GM12873 (cell line): ENCODE measurements around the gene COMMD4.

Experiments
- TF ChIP-seq, protein P1 (sequence below): IDR thresholded peaks from 2 replicates; pipeline ENCODE4 v1.5.1; 2012; ENCODE audit warnings: low read depth, mild to moderate bottlenecking, moderate library complexity, low read length, control low read depth; ENCODE audit not compliant: insufficient read depth; ENCODE audit errors: missing control alignments

Gene COMMD4

DNA sequence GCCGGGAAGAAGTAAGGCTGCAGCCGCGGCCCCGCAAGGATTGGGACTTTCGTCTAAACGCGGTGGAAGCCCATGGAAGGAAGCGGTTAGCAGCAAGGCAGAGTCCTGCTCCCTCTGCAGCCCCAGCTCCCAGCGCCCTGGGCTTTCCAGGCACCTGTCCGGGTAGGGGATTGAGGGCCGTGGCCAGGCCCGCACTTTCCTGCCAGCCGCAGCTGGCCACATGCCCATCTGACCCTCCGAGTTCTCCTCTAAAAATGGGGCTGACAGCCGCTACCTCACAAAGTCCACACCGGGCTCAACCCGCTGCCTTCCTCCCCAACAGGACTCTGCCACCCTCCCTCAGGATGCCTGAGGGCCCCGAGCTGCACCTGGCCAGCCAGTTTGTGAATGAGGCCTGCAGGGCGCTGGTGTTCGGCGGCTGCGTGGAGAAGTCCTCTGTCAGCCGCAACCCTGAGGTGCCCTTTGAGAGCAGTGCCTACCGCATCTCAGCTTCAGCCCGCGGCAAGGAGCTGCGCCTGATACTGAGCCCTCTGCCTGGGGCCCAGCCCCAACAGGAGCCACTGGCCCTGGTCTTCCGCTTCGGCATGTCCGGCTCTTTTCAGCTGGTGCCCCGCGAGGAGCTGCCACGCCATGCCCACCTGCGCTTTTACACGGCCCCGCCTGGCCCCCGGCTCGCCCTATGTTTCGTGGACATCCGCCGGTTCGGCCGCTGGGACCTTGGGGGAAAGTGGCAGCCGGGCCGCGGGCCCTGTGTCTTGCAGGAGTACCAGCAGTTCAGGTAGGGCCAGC, 12.9 kb downstream of the COMMD4 start:
- TF ChIP-seq, protein P1, sequence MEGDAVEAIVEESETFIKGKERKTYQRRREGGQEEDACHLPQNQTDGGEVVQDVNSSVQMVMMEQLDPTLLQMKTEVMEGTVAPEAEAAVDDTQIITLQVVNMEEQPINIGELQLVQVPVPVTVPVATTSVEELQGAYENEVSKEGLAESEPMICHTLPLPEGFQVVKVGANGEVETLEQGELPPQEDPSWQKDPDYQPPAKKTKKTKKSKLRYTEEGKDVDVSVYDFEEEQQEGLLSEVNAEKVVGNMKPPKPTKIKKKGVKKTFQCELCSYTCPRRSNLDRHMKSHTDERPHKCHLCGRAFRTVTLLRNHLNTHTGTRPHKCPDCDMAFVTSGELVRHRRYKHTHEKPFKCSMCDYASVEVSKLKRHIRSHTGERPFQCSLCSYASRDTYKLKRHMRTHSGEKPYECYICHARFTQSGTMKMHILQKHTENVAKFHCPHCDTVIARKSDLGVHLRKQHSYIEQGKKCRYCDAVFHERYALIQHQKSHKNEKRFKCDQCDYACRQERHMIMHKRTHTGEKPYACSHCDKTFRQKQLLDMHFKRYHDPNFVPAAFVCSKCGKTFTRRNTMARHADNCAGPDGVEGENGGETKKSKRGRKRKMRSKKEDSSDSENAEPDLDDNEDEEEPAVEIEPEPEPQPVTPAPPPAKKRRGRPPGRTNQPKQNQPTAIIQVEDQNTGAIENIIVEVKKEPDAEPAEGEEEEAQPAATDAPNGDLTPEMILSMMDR = no peak

DNA sequence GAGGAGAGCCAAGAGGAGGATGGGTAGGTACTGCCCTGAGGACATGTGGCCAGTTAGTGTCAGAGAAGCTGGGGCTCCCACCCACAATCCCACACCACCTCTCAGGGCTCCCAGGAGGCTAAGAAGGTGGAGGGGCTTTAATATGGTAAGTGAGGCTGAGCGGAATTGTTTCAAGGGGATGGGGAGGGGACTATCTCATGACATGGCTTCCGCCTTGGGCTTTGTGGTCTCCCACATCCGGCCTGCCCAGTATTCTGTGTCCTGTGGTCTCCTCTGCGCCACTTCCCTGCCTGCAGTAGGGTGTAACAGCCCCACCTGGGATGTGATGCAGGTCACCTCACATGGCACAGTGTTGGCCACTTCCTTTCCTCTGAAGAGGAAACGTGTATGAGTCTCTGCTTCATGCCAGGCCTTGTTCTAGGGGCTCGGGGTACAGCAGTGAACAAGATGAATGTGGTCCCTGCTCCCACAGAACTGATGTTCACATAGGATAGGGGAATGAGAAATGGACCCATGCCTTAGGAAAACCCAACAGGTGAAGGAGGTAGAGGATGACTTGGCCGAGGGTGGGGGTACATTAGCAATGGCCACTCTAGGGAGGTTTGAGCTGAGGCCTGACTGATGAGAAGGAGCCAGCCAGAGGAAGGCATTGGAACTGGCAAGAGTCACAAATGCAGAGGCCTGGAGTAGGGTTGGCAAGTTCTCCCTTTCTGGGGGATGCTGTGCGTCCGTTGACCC, 14.2 kb downstream of the COMMD4 start:
- TF ChIP-seq, protein P1 = no peak

DNA sequence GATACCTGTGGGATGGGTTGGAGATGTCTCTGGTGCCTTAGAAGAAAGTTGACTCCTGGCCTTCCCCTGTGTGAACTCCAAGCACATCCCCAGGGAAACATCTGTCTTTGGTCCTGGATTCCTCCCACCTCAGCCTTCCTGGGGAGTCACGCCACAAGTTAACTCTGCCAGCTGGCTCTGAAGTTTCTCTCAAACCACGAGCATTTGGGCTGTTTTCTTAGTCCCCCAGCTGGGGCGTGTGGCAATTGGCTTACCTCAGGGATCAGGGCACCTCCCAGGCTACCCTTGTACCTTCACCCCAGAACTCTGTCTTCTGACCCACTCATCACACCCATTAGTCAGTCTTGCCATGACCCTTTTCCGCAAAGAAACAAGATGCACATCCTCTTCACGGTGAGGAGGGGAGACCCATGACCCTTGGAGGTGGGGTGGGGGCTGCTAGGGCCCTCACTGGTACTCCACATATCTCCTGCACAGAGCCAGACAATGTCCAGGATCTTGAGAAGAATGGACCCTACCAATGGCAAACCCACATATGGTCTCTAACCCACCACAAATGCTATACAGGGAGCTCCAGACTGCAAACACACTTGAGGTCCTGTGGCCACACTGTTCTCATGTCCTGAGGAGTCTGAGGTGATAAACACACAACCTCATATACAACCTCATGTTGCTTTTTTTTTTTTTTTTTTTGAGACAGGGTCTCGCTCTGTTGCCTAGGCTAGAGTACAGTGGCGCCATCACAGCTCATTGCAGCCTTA, 14.9 kb downstream of the COMMD4 start:
- TF ChIP-seq, protein P1 = no peak

DNA sequence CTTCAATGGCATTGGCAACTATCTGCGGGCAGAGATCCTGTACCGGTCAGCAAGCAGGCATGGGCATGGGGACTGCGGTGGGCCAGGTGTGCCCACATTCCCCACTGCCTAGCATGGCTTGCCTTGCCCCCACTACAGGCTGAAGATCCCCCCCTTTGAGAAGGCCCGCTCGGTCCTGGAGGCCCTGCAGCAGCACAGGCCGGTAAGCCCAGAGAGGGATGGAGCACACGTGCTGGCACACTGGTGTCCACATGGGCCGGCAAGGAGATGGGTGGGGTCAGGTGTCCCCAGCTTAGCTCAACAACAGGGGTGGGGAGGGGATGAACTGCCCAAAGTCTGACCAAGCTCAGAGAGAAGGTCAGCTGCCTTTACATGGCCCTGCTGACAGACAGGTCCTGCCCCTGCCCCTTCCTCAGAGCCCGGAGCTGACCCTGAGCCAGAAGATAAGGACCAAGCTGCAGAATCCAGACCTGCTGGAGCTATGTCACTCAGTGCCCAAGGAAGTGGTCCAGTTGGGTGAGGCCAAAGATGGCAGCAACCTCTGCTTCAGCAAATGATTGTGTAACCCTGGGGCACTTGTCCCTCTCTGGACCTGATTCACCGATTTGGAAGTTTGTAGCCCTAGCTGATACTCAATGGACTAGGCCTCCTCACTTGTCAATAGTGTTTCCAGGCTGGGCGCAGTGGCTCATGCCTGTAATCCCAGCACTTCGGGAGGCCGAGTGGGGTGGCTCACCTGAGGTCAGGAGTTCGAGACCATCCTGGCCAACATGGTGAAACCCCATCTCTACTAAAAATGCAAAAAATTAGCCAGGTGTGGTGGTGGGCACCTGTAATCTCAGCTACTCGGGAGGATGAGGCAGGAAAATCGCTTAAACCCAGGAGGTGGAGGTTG, 16.6 kb downstream of the COMMD4 start:
- TF ChIP-seq, protein P1 = no peak

DNA sequence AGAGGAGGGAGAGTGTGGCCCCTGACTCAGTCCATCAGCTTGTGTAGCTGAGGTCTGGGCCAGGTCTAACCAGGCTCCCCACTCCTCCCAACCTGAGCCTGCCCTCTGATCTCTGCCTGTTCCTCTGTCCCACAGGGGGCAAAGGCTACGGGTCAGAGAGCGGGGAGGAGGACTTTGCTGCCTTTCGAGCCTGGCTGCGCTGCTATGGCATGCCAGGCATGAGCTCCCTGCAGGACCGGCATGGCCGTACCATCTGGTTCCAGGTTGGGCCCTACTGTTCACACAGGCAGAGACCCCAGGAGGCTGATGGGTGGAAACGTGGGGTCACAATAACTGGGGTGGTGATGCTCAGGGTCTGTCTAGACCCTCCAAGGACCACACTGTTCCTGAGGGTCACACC, 17.7 kb downstream of the COMMD4 start:
- TF ChIP-seq, protein P1 = no peak

DNA sequence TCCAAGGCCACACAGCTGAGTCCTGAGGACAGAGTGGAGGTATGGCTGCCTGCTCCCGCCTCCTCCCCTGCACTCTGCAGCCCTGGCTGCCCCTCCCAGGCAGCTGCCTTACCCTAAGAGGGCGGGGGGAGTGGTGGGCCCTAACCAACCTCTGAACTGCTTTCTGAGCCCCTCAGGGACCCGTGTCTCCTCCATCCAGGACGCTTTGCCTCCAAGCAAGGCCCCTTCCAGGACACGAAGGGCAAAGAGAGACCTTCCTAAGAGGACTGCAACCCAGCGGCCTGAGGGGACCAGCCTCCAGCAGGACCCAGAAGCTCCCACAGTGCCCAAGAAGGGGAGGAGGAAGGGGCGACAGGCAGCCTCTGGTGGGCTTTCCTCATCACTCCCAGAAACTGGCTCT, 18.6 kb downstream of the COMMD4 start:
- TF ChIP-seq, protein P1 = no peak
